ENCODE measurements around the gene LIPI. TPM values are rescaled to one million over a fixed set of nuclear protein-coding genes. Genes with fewer than 3 reads are reported as not detected.
A peak's percentile ranks its signal among the peaks of the same experiment; 100 is the strongest.
"Not testable (repeated sequence)": the region's sequence is repeated elsewhere in the genome, so short reads cannot be mapped to it uniquely, and the experiment has no call there.

Gene LIPI
- total and polyA plus RNA-seq, 3 experiments from 2014 or later, result not detected

GRCh38 chr21:14206222-14206621 lies 4.5 kb downstream of the LIPI start:
- H3K36me3 ChIP-seq (ENCODE audit: insufficient read depth, low read length), result no peaks in the 10 kb centered on the region
- POLR2A ChIA-PET, result no interaction called here
- Mint-ChIP-seq H3K4me1 (no peaks in the 10 kb centered on the region), H3K27me3 (peaks cover 3 to 7% of the 10 kb centered on the region in 2 donors), H3K27ac (no peak overlapping the region), H3K9me3 (peaks cover 0 to under 1% (median 0%) of the 10 kb centered on the region in 5 donors), H3K36me3 (no peaks in the 10 kb centered on the region), H3K4me3 (no peak overlapping the region)
- H3K27me3 ChIP-seq (ENCODE audit: insufficient read depth, low read length, poor library complexity, severe bottlenecking), result no peaks in the 10 kb centered on the region
- H3K9me3 ChIP-seq (ENCODE audit: low read length), result no peaks in the 10 kb centered on the region
- no peak for DNase-seq
- H3K27ac ChIP-seq (ENCODE audit: low read depth, low read length), result no peak overlapping the region
- no peak overlapping the region for H3K4me3 ChIP-seq (ENCODE audit: low read length)
- H3K4me1 ChIP-seq (ENCODE audit: insufficient read depth, low read length), result no peaks in the 10 kb centered on the region
- CTCF ChIA-PET, result no interaction called here

DNA sequence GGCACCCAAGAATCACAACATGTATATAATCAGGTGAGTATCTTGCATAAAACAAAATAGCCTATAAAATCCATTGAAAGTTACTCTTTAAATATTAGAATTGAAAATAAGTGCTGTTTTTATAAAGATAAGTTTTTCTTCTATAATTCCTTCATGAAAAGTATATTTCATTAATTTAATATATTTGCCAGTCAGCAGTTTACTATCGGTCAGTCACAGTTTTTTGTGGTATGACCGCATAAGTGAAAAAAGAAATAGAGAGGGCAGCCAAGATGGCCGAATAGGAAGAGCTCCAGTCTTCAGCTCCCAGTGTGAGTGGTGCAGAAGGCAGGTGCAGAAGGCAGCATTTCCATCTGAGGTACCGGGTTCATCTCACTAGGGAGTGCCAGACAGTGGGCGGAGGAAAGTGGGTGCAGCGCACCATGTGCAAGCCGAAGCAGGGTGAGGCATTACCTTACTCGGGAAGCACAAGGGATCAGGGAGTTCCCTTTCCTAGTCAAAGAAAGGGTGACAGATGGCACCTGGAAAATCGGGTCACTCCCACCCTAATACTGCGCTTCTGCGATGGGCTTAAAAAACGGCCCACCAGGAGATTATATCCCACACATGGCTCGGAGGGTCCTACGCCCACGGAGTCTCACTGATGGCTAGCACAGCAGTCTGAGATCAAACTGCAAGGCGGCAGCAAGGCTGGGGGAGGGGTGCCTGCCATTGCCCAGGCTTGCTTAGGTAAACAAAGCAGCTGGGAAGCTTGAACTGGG lies 44.1 kb downstream of the LIPI start:
- H3K9me3 ChIP-seq (ENCODE audit: low read length); H3K27ac Mint-ChIP-seq; H3K27ac ChIP-seq (ENCODE audit: low read depth, low read length); POLR2A ChIA-PET; H3K27me3 Mint-ChIP-seq; DNase-seq; H3K27me3 ChIP-seq (ENCODE audit: insufficient read depth, low read length, poor library complexity, severe bottlenecking); H3K9me3 Mint-ChIP-seq; H3K4me3 ChIP-seq (ENCODE audit: low read length); H3K36me3 Mint-ChIP-seq; H3K36me3 ChIP-seq (ENCODE audit: insufficient read depth, low read length); CTCF ChIA-PET; H3K4me1 ChIP-seq (ENCODE audit: insufficient read depth, low read length); H3K4me3 Mint-ChIP-seq; H3K4me1 Mint-ChIP-seq: not testable (repeated sequence)

- Histone ChIP-seq H3K4me3 (ENCODE audit: low read length) (no peak overlapping the region), H3K36me3 (ENCODE audit: insufficient read depth, low read length) (no peaks in the 10 kb centered on the region), H3K27me3 (ENCODE audit: insufficient read depth, low read length, poor library complexity, severe bottlenecking) (no peaks in the 10 kb centered on the region), H3K27ac (ENCODE audit: low read depth, low read length) (no peak overlapping the region), H3K9me3 (ENCODE audit: low read length) (no peaks in the 10 kb centered on the region), H3K4me1 (ENCODE audit: insufficient read depth, low read length) (no peaks in the 10 kb centered on the region)
- Mint-ChIP-seq H3K9me3 (peaks cover 0 to 2% (median 0%) of the 10 kb centered on the region in 5 donors), H3K4me1 (no peaks in the 10 kb centered on the region), H3K27ac (no peak overlapping the region), H3K36me3 (no peaks in the 10 kb centered on the region), H3K27me3 (no peaks in the 10 kb centered on the region), H3K4me3 (no peak overlapping the region)
- no peak for DNase-seq
- POLR2A ChIA-PET, result no interaction called here
- CTCF ChIA-PET, result no interaction called here
Observed at GRCh38 chr21:14143999-14144398, 66.8 kb downstream of the LIPI start.

- no peaks in the 10 kb centered on the region for H3K36me3 Mint-ChIP-seq
- no peak overlapping the region for H3K4me3 Mint-ChIP-seq
- POLR2A ChIA-PET, result no interaction called here
Observed at GRCh38 chr21:14124266-14124665, 86.5 kb downstream of the LIPI start.

GRCh38 chr21:14121719-14122118 lies 89.0 kb downstream of the LIPI start:
- Mint-ChIP-seq H3K9me3 (peaks cover 0 to 2% (median 0%) of the 10 kb centered on the region in 5 donors), H3K27ac (no peak overlapping the region), H3K27me3 (no peaks in the 10 kb centered on the region), H3K4me3 (no peak overlapping the region), H3K36me3 (no peaks in the 10 kb centered on the region), H3K4me1 (peaks cover 6 to 13% (median 8%) of the 10 kb centered on the region in 3 donors)
- no peaks in the 10 kb centered on the region for H3K9me3 ChIP-seq (ENCODE audit: low read length)
- no peak overlapping the region for H3K27ac ChIP-seq (ENCODE audit: low read depth, low read length)
- H3K4me1 ChIP-seq (ENCODE audit: insufficient read depth, low read length), result peaks cover 8% of the 10 kb centered on the region
- ChIA-PET CTCF (no interaction called here), POLR2A (no interaction called here)
- no peaks in the 10 kb centered on the region for H3K36me3 ChIP-seq (ENCODE audit: insufficient read depth, low read length)
- H3K4me3 ChIP-seq (ENCODE audit: low read length), result no peak overlapping the region
- H3K27me3 ChIP-seq (ENCODE audit: insufficient read depth, low read length, poor library complexity, severe bottlenecking), result no peaks in the 10 kb centered on the region
- no peak for DNase-seq

More at GRCh38 chr21:14124266-14124665, 86.5 kb downstream of the LIPI start:
- no peaks in the 10 kb centered on the region for H3K36me3 ChIP-seq (ENCODE audit: insufficient read depth, low read length)
- no peak overlapping the region for H3K27ac ChIP-seq (ENCODE audit: low read depth, low read length)
- no peaks in the 10 kb centered on the region for H3K27me3 Mint-ChIP-seq
- CTCF ChIA-PET, result no interaction called here
- H3K9me3 ChIP-seq (ENCODE audit: low read length), result no peaks in the 10 kb centered on the region
- no peak overlapping the region for H3K4me3 ChIP-seq (ENCODE audit: low read length)
- peaks cover 8% of the 10 kb centered on the region for H3K4me1 ChIP-seq (ENCODE audit: insufficient read depth, low read length)
- H3K4me1 Mint-ChIP-seq, result peaks cover 6 to 13% (median 8%) of the 10 kb centered on the region in 3 donors
- no peaks in the 10 kb centered on the region for H3K27me3 ChIP-seq (ENCODE audit: insufficient read depth, low read length, poor library complexity, severe bottlenecking)
- H3K9me3 Mint-ChIP-seq, result peaks cover 0 to 4% (median 2%) of the 10 kb centered on the region in 5 donors
- DNase-seq, result no peak
- no peak overlapping the region for H3K27ac Mint-ChIP-seq

- H3K9me3 Mint-ChIP-seq, result peaks cover 0 to 2% (median 0%) of the 10 kb centered on the region in 5 donors
- peak overlapping the region in 2 of 8 donors; percentile 18 to 73 for H3K27ac Mint-ChIP-seq
- H3K4me1 ChIP-seq (ENCODE audit: insufficient read depth, low read length), result peaks cover 8% of the 10 kb centered on the region
- H3K4me3 ChIP-seq (ENCODE audit: low read length), result no peak overlapping the region
- no peaks in the 10 kb centered on the region for H3K27me3 ChIP-seq (ENCODE audit: insufficient read depth, low read length, poor library complexity, severe bottlenecking)
- H3K4me1 Mint-ChIP-seq, result peaks cover 6 to 18% (median 8%) of the 10 kb centered on the region in 3 donors
- H3K9me3 ChIP-seq (ENCODE audit: low read length), result no peaks in the 10 kb centered on the region
- no peaks in the 10 kb centered on the region for H3K27me3 Mint-ChIP-seq
- H3K27ac ChIP-seq (ENCODE audit: low read depth, low read length), result no peak overlapping the region
- ChIA-PET CTCF (no interaction called here), POLR2A (no interaction called here)
- peak overlapping the region in 4 of 7 donors; percentile 8 to 27 (median 17) for H3K4me3 Mint-ChIP-seq
- peak in 1 of 5 donors; percentile 7 for DNase-seq
- H3K36me3 ChIP-seq (ENCODE audit: insufficient read depth, low read length), result no peaks in the 10 kb centered on the region
- H3K36me3 Mint-ChIP-seq, result no peaks in the 10 kb centered on the region
Observed at GRCh38 chr21:14120091-14120734, 90.5 kb downstream of the LIPI start.

- H3K4me3 ChIP-seq (ENCODE audit: low read length), result no peak overlapping the region
- DNase-seq, result no peak
- H3K27ac Mint-ChIP-seq, result peak overlapping the region in 1 of 8 donors; percentile 10
- H3K27ac ChIP-seq (ENCODE audit: low read depth, low read length), result no peak overlapping the region
- no peaks in the 10 kb centered on the region for H3K36me3 Mint-ChIP-seq
- no peaks in the 10 kb centered on the region for H3K27me3 Mint-ChIP-seq
- peaks cover 0 to 2% (median 0%) of the 10 kb centered on the region in 5 donors for H3K9me3 Mint-ChIP-seq
- ChIA-PET CTCF (no interaction called here), POLR2A (no interaction called here)
- H3K4me1 ChIP-seq (ENCODE audit: insufficient read depth, low read length), result peaks cover 8% of the 10 kb centered on the region
- no peaks in the 10 kb centered on the region for H3K9me3 ChIP-seq (ENCODE audit: low read length)
- H3K4me1 Mint-ChIP-seq, result peaks cover 6 to 18% (median 8%) of the 10 kb centered on the region in 3 donors
- H3K27me3 ChIP-seq (ENCODE audit: insufficient read depth, low read length, poor library complexity, severe bottlenecking), result no peaks in the 10 kb centered on the region
- no peak overlapping the region for H3K4me3 Mint-ChIP-seq
- no peaks in the 10 kb centered on the region for H3K36me3 ChIP-seq (ENCODE audit: insufficient read depth, low read length)
Observed at GRCh38 chr21:14119038-14119437, 91.7 kb downstream of the LIPI start.

DNA sequence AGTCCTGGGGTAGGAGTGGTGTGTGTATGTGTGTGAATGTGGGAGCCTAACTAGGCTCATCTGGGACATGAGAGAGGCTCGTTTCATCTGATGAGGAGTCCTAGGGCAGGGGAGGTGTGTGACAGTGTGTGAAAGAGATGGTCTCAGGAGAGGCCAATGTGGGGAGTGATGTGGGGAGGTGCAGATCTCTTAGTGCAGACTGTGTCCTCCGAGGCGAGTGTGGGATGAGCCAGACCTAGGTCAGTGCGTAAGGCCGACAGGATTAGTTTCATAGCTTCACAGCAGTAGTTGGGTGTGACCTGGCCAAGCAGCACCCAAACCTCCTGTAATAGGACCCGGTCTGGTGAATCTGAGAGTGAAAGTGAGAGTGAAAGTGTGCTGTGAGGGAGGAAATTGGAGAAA lies 94.7 kb downstream of the LIPI start:
- no peak overlapping the region for H3K27ac Mint-ChIP-seq
- H3K27me3 Mint-ChIP-seq, result peaks cover 0 to 2% of the 10 kb centered on the region in 2 donors

More for the DNA sequence above, 94.7 kb downstream of the LIPI start:
- Mint-ChIP-seq H3K4me3 (no peak overlapping the region), H3K36me3 (no peaks in the 10 kb centered on the region), H3K4me1 (peaks cover 6 to 14% (median 8%) of the 10 kb centered on the region in 3 donors), H3K9me3 (peaks cover 0 to 2% (median 0%) of the 10 kb centered on the region in 5 donors)
- Histone ChIP-seq H3K4me1 (ENCODE audit: insufficient read depth, low read length) (peaks cover 8% of the 10 kb centered on the region), H3K9me3 (ENCODE audit: low read length) (no peaks in the 10 kb centered on the region), H3K36me3 (ENCODE audit: insufficient read depth, low read length) (no peaks in the 10 kb centered on the region), H3K27me3 (ENCODE audit: insufficient read depth, low read length, poor library complexity, severe bottlenecking) (no peaks in the 10 kb centered on the region), H3K27ac (ENCODE audit: low read depth, low read length) (no peak overlapping the region), H3K4me3 (ENCODE audit: low read length) (no peak overlapping the region)
- DNase-seq, result no peak
- POLR2A ChIA-PET, result no interaction called here
- CTCF ChIA-PET, result no interaction called here

All from CD8-positive, alpha-beta memory T cell (primary cell).